ENCODE measurements around the gene EIF4A2. TPM values are rescaled to one million over a fixed set of nuclear protein-coding genes. Genes with fewer than 3 reads are reported as not detected.
A peak's percentile ranks its signal among the peaks of the same experiment; 100 is the strongest.

The EIF4A2 gene
- total RNA-seq, 1 donor from 2014 or later: 260 TPM

GRCh38 chr3:186772281-186772694 lies 11.1 kb upstream of the EIF4A2 start:
- Mint-ChIP-seq H3K27me3 (ENCODE audit: unreplicated experiment) (peaks cover 3% of the 10 kb centered on the region), H3K27ac (ENCODE audit: unreplicated experiment) (no peak overlapping the region), H3K36me3 (ENCODE audit: low read depth, unreplicated experiment) (no peaks in the 10 kb centered on the region), H3K4me3 (ENCODE audit: unreplicated experiment) (no peak overlapping the region), H3K4me1 (ENCODE audit: unreplicated experiment) (no peaks in the 10 kb centered on the region), H3K9me3 (ENCODE audit: unreplicated experiment) (no peaks in the 10 kb centered on the region)
- DNase-seq (ENCODE audit: low spot score): no peak
- TF ChIP-seq, protein P1, sequence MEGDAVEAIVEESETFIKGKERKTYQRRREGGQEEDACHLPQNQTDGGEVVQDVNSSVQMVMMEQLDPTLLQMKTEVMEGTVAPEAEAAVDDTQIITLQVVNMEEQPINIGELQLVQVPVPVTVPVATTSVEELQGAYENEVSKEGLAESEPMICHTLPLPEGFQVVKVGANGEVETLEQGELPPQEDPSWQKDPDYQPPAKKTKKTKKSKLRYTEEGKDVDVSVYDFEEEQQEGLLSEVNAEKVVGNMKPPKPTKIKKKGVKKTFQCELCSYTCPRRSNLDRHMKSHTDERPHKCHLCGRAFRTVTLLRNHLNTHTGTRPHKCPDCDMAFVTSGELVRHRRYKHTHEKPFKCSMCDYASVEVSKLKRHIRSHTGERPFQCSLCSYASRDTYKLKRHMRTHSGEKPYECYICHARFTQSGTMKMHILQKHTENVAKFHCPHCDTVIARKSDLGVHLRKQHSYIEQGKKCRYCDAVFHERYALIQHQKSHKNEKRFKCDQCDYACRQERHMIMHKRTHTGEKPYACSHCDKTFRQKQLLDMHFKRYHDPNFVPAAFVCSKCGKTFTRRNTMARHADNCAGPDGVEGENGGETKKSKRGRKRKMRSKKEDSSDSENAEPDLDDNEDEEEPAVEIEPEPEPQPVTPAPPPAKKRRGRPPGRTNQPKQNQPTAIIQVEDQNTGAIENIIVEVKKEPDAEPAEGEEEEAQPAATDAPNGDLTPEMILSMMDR (IDR thresholded peaks at IDR 0.05; ENCODE audit: unreplicated experiment): no peak

- Mint-ChIP-seq H3K4me3 (ENCODE audit: unreplicated experiment) (no peak overlapping the region), H3K36me3 (ENCODE audit: low read depth, unreplicated experiment) (no peaks in the 10 kb centered on the region), H3K9me3 (ENCODE audit: unreplicated experiment) (no peaks in the 10 kb centered on the region), H3K27me3 (ENCODE audit: unreplicated experiment) (peaks cover 3% of the 10 kb centered on the region), H3K27ac (ENCODE audit: unreplicated experiment) (no peak overlapping the region), H3K4me1 (ENCODE audit: unreplicated experiment) (no peaks in the 10 kb centered on the region)
- TF ChIP-seq, protein P1 (IDR thresholded peaks at IDR 0.05; ENCODE audit: unreplicated experiment): no peak
- no peak for DNase-seq (ENCODE audit: low spot score)
These were observed 10.5 kb upstream of the EIF4A2 start for GRCh38 chr3:186772701-186773417.

DNA sequence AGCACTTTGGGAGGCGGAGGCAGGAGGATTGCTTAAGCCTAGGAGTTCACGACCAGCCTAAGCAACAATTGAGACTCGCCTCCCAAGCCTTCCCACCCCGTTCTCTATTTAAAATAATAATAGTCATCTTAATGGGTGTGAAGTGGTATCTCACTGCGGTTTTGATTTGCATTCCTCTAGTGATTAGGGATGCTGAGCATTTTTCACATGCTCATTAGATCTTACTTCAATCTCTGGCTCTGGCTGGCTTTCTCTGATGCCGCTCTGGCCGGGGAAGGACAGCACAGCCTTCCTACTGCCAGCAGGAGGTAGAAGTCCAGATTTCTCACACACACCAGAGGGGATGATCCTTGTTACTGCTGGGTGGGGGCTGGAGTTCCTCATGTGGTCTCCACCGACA lies 7.4 kb upstream of the EIF4A2 start:
- TF ChIP-seq, protein P1 (IDR thresholded peaks at IDR 0.05; ENCODE audit: unreplicated experiment): no peak
- Mint-ChIP-seq H3K27me3 (ENCODE audit: unreplicated experiment) (peaks cover 5% of the 10 kb centered on the region), H3K9me3 (ENCODE audit: unreplicated experiment) (no peaks in the 10 kb centered on the region), H3K36me3 (ENCODE audit: low read depth, unreplicated experiment) (no peaks in the 10 kb centered on the region), H3K4me3 (ENCODE audit: unreplicated experiment) (no peak overlapping the region), H3K4me1 (ENCODE audit: unreplicated experiment) (no peaks in the 10 kb centered on the region), H3K27ac (ENCODE audit: unreplicated experiment) (no peak overlapping the region)
- no peak for DNase-seq (ENCODE audit: low spot score)

- no peak overlapping the region for H3K27ac Mint-ChIP-seq (ENCODE audit: unreplicated experiment)
These were observed 4.2 kb upstream of the EIF4A2 start for GRCh38 chr3:186779204-186779603.

GRCh38 chr3:186782542-186783057 lies 777 bp upstream of the EIF4A2 start:
- Mint-ChIP-seq H3K4me1 (ENCODE audit: unreplicated experiment) (peaks cover 37% of the 10 kb centered on the region), H3K27me3 (ENCODE audit: unreplicated experiment) (peaks cover 17% of the 10 kb centered on the region), H3K27ac (ENCODE audit: unreplicated experiment) (peak overlapping the region; percentile 97), H3K4me3 (ENCODE audit: unreplicated experiment) (peak overlapping the region; percentile 100), H3K9me3 (ENCODE audit: unreplicated experiment) (no peaks in the 10 kb centered on the region), H3K36me3 (ENCODE audit: low read depth, unreplicated experiment) (peaks cover 39% of the 10 kb centered on the region)
- TF ChIP-seq, protein P1 (IDR thresholded peaks at IDR 0.05; ENCODE audit: unreplicated experiment): no peak
- no peak for DNase-seq (ENCODE audit: low spot score)

More at GRCh38 chr3:186779204-186779603, 4.2 kb upstream of the EIF4A2 start:
- DNase-seq (ENCODE audit: low spot score): no peak
- peaks cover 9% of the 10 kb centered on the region for H3K4me1 Mint-ChIP-seq (ENCODE audit: unreplicated experiment)
- peaks cover 16% of the 10 kb centered on the region for H3K27me3 Mint-ChIP-seq (ENCODE audit: unreplicated experiment)
- TF ChIP-seq, protein P1 (IDR thresholded peaks at IDR 0.05; ENCODE audit: unreplicated experiment): no peak
- H3K9me3 Mint-ChIP-seq (ENCODE audit: unreplicated experiment): no peaks in the 10 kb centered on the region
- no peak overlapping the region for H3K4me3 Mint-ChIP-seq (ENCODE audit: unreplicated experiment)
- peaks cover 10% of the 10 kb centered on the region for H3K36me3 Mint-ChIP-seq (ENCODE audit: low read depth, unreplicated experiment)

All from endothelial cell (in vitro differentiated cells).